SK-N-SH (cell line): Measurements from ENCODE around the gene KRT6B.

Source experiments
- CTCF ChIP-seq: fragments of 200-600 bp; sonication (generic); IDR thresholded peaks from 2 replicates; pipeline ENCODE4 v1.6.1; 2017; ENCODE audit warnings: antibody characterized with exemption, mild to moderate bottlenecking, moderate library complexity
- EP300 ChIP-seq, 2 experiments: IDR thresholded peaks; 2 replicates each; pipeline versions ENCODE4 v1.4.0 to v1.6.1; 2012; ENCODE audit warnings: borderline replicate concordance in 1 of 2, low read depth in 1 of 2, low read length in 1 of 2
- JUND ChIP-seq: IDR thresholded peaks from 2 replicates; pipeline ENCODE4 v1.4.0; 2012
- NRF1 ChIP-seq: IDR thresholded peaks from 2 replicates; pipeline ENCODE4 v1.6.1; 2012; ENCODE audit warnings: low read depth, mild to moderate bottlenecking, low read length
- POLR2AphosphoS5 ChIP-seq: IDR thresholded peaks from 2 replicates; pipeline ENCODE4 v1.6.1; 2012; ENCODE audit warnings: low read depth, low read length
- RCOR1 ChIP-seq: fragments of 150-350 bp; IDR thresholded peaks from 2 replicates; pipeline ENCODE4 v1.6.1; 2017; ENCODE audit warnings: antibody characterized with exemption, low read length
- TCF12 ChIP-seq: IDR thresholded peaks from 2 replicates; pipeline ENCODE4 v1.4.0; 2012
- YY1 ChIP-seq: IDR thresholded peaks from 2 replicates; pipeline ENCODE4 v1.4.0; 2012; ENCODE audit warnings: low read depth, mild to moderate bottlenecking
- TF ChIP-seq, protein P1 (sequence below): IDR thresholded peaks from 2 replicates; pipeline ENCODE4 v1.4.0; 2012; ENCODE audit warnings: low read depth, borderline replicate concordance

GRCh38 chr12:52435659-52435999 is 16.3 kb downstream of the KRT6B start:
- no peak for TF ChIP-seq RCOR1
- no peak for TF ChIP-seq NRF1
- no peak for TF ChIP-seq YY1
- TF ChIP-seq JUND: no peak
- TF ChIP-seq TCF12: no peak
- TF ChIP-seq CTCF: no peak
- no peak for TF ChIP-seq EP300 (IDR thresholded peaks at IDR 0.05; ENCODE audit: borderline replicate concordance in 1 of 2, low read depth in 1 of 2, low read length in 1 of 2)
- TF ChIP-seq POLR2AphosphoS5: no peak
- TF ChIP-seq, protein P1, sequence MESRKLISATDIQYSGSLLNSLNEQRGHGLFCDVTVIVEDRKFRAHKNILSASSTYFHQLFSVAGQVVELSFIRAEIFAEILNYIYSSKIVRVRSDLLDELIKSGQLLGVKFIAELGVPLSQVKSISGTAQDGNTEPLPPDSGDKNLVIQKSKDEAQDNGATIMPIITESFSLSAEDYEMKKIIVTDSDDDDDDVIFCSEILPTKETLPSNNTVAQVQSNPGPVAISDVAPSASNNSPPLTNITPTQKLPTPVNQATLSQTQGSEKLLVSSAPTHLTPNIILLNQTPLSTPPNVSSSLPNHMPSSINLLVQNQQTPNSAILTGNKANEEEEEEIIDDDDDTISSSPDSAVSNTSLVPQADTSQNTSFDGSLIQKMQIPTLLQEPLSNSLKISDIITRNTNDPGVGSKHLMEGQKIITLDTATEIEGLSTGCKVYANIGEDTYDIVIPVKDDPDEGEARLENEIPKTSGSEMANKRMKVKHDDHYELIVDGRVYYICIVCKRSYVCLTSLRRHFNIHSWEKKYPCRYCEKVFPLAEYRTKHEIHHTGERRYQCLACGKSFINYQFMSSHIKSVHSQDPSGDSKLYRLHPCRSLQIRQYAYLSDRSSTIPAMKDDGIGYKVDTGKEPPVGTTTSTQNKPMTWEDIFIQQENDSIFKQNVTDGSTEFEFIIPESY: no peak
